Measurements from ENCODE around the gene P3H1.
"Not testable (repeated sequence)": the region's sequence is repeated elsewhere in the genome, so short reads cannot be mapped to it uniquely, and the experiment has no call there.

Gene P3H1

DNA sequence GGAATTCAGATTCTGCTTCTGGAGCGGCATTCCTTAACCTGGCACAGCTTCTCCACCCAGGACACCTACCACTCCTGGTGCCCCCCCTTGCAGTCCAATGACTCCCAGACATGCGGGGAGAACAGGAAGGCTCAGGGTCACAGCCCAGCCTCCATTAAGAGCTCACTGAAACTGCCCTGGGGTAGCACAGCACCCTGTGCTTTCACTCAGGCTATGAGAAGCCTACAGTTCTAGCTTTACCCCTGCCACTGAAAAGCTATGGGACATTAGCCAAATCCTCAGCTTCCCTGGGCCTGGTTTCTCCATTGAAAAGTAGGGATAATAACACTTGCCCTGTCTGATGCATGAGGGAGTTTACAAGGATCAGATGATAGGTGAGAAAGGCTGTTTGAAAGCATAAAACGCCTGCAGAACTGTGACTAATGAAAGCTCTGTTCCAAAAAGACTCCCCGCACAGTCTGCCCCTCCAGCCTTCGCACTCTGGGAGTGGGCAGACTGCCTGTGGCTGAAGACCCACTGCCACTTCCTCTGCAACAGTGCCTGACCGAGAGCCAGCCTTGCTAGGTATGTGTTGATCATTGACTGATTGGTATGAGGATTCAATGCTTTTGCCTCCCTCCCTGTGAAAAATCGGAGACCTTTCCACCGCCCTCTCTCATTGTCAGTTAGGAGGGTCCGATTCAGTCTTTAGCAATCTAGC, 24.1 kb downstream of the P3H1 start:
- no peak for DNase-seq

DNA sequence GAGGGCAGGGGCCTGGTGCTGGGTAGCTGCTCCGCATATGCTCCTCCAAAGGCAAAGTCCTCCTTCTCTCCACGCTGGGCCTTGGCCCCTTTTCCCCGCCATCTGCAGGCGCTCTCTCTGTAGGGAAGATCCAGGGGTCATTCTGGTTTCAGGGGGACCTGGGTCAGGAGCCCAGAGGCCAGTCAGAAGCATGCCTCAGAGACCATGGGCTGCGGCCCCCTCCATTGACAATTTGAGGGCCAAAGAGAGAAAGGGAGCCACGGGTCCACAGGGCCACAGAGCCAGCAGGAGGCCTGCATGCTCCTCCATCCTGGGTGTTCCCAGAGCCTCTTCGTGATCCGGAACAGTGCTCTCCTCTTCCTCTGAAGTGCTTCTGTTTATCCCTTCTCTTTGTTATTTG, 24.7 kb downstream of the P3H1 start:
- no peak for DNase-seq

GRCh38 chr1:42741706-42742105, 25.1 kb downstream of the P3H1 start:
- no peak for DNase-seq

DNA sequence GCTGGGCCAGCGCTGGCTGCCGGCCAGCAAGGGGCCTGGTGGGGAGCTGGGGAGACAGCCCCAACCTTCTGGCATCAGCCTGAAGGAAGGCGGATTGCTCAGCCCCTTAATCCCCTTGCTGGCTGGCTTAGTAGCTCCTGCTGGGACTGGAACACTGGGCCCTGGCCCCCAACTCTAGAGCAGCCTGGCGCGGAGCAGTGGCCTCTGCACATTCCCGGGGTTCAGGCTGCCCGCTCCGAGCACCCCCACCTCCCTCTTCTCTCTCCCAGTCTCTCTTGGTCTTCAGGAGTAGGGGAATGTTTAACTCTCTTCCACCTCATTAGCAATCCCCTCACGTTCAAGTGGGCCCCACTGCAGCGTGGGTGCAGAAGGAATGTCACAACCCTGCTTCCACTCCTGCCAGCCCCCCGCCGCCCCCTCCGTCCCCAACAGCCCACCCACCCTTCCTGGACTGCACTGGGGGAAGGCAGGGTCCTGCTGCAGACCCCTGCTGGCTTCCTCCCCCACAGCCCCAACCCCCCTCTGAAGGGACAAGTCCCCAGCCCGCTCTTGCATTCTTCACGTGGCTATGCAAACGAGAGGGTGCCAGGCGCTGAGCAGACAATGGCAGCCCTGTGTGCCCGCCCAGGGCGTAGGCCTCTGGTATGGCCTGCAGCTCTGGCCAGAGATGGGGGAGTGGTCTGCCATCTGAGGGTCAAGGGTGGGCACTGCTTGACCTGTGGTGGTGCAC, 25.8 kb downstream of the P3H1 start:
- DNase-seq = no peak

DNA sequence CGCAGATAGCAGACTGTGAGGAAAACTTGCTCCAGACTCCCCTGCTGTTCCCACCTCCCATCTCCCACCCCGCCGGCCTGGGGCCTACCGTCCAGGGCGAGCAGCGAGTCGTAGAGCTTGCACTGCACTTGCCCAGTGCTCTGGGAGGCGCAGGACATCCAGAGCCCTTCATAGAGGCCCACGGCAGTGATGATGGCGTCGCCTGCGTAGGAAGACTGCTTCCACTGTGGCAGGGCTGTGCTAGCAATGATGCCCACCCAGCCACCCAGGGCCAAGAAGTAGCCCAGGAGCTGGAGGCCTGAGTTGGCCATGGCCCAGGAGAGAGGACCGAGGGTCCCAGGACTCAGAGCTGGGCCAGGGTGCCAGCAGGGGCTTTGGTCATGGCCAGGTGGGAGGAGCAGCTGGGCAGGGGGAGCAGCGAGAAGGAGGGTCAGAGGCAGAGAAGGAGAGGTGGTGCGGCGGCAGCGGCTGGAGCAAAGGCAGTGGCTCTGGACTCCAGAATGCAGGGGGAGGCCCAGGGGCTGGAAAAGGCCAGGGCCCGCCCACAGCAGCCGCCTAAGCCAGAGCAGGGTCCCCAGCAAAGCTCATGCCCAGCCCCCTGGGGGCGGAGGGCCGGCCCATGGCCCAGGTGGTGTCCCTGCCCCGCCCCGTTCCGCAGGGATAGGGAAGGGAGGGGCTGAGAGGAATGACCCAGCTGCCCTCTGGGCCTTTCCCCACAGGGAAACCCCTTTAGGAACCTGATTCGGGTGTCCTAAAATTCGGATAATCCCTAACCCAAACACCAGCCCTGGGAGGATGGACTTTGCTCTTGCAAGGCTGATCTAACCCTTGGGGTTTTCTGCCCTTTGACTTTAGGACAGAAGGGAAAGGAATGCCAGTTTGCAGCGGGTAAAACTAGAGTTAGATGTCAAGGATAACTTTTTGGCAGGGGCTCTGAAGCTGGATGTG, 26.8 kb downstream of the P3H1 start, which contains the start of gene CLDN19:
Gene CLDN19 (minus strand): TSS at position 484 of the 948 bp plus-strand sequence. CDS start 173 bp downstream, at position 311.
- no peak for DNase-seq

DNA sequence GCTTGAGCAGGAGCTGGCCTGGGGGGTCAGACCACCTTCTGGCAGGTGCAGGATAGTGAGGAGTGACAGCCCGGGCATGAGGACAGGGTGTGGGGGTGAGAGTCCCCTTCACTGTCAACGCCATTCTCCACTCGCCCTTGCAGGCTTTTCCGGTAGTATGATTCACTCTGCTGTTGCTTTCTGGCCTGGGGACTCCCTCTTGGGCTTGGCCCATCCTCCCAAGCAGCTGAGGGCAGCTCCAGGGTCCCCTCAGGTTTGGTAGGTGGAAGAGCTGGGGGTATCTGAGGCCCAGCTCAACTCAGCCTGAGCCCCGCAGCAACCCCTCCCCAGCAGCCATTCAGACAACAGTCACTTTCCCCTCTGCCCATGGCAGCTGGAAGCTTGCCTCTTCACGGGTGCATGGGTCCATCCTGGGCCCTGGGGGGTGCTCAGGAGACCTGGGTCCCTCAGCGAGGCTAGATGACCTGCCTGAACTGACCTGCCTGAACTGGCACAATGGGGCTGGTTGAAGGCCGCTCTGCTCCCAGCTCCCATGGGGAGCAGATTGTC, 28.1 kb downstream of the P3H1 start:
- no peak for DNase-seq

- DNase-seq = no peak
These were observed 28.7 kb downstream of the P3H1 start for GRCh38 chr1:42737986-42738677.

DNA sequence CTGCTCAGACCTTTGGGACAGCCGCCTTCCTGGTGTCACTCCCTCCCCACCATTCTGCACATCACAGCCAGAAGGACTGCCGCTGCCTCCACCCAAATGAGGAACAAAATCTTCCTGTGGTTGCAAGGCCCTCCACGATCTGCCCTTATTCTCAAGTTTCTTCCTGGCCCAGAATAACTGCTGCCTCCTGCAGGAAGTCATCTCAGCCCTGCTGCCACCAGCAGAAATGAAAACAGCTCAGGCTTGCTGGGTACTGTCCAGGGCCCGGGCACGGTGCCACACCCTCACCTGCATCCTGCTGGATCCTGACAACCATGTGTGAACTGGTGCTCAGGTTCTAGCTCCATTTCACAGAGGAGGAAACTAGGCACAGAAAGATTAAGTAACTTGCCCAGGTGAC, 29.6 kb downstream of the P3H1 start:
- DNase-seq = no peak

GRCh38 chr1:42736571-42737200, 30.1 kb downstream of the P3H1 start:
- no peak for DNase-seq

DNA sequence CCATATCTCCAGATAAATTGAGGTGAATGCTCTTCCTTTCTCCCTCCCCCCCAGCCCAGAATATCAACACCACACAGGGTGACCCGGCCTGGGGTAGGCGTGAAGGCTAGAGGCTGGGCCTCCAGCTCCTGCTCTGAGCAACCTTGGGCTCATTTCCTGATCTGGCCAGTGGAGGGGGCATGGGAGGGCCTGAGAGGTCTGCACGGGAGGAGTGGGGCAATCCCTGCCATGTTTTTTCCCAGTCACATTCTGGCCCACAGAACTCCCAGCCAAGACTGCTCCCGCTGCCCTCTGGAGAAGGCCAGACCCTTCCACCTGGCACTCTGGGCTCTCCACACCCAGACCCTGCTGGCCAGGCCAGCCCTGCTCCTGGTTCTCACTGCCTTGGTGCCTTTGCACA, 30.7 kb downstream of the P3H1 start:
- DNase-seq = no peak

DNA sequence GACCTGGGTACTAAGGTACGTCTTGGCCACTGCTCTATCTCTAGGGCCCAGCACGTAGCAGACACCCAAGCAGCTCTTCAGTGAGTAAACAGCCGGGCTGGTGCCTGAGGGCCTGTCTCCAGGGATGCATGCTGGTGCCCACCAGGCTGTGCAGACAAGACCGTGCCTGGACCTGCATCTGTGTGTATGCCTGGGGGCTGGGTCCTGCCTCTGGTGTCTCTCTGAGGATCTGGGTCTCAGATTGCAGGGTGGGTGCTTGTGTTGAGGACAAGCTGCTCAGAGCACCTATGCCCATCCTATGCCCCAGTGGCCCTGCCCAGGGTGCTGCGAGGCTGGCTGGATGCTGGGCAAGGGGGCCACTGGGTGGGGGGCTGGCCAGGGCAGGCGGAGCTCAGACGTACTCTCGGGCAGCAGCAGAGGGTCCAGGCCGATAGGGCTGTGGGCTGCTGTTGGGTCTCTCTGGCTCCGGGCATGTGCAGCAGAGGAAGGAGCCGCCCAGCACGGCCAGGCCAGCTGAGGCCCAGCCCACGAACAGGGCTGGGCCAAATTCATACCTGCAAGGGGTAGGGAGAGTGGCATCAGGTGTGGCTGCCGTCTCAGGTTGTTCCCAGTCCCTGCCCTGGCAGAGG, 31.2 kb downstream of the P3H1 start:
- DNase-seq = no peak

GRCh38 chr1:42735056-42735455, 31.8 kb downstream of the P3H1 start:
- DNase-seq = no peak

- no peak for DNase-seq
These were observed 32.4 kb downstream of the P3H1 start for GRCh38 chr1:42734201-42735035.

- DNase-seq = no peak
These were observed 33.2 kb downstream of the P3H1 start for GRCh38 chr1:42733415-42734200.

- DNase-seq = no peak
These were observed 34.6 kb downstream of the P3H1 start for GRCh38 chr1:42732126-42732680.

GRCh38 chr1:42731585-42731984, 35.2 kb downstream of the P3H1 start:
- no peak for DNase-seq

- DNase-seq = peak; percentile 62
These were observed 35.8 kb downstream of the P3H1 start for GRCh38 chr1:42730988-42731387.

GRCh38 chr1:42730002-42730401, 36.8 kb downstream of the P3H1 start:
- no peak for DNase-seq

- not testable (repeated sequence) for DNase-seq
These were observed 41.0 kb downstream of the P3H1 start for GRCh38 chr1:42725820-42726219.
